Anterior cingulate cortex (tissue), 58 donors: ENCODE data around the gene EYA3.
"Not testable (repeated sequence)": the region's sequence is repeated elsewhere in the genome, so short reads cannot be mapped to it uniquely, and the experiment has no call there.

Experiments used
- DNase-seq, 58 donors: peaks; one replicate each; lab custom pipeline; 2025; lab: John Stamatoyannopoulos, UW

The EYA3 gene

GRCh38 chr1:28035420-28035819 lies 53.0 kb downstream of the EYA3 start:
- no peak for DNase-seq

- no peak for DNase-seq
These were observed 56.1 kb downstream of the EYA3 start for GRCh38 chr1:28032281-28032680.

- DNase-seq, result no peak
These were observed 57.2 kb downstream of the EYA3 start for GRCh38 chr1:28031173-28031572.

- DNase-seq, result no peak
These were observed 59.3 kb downstream of the EYA3 start for GRCh38 chr1:28028873-28029654.

GRCh38 chr1:28027660-28028059 lies 60.8 kb downstream of the EYA3 start:
- DNase-seq, result no peak

- DNase-seq, result no peak
These were observed 61.2 kb downstream of the EYA3 start for GRCh38 chr1:28027238-28027637.

GRCh38 chr1:28026329-28026728 lies 62.1 kb downstream of the EYA3 start:
- no peak for DNase-seq

- no peak for DNase-seq
These were observed 67.3 kb downstream of the EYA3 start for GRCh38 chr1:28021064-28021463.

- no peak for DNase-seq
These were observed 77.4 kb downstream of the EYA3 start for GRCh38 chr1:28010969-28011368.

GRCh38 chr1:28003117-28003516 lies 85.3 kb downstream of the EYA3 start:
- not testable (repeated sequence) for DNase-seq

- no peak for DNase-seq
These were observed 85.8 kb downstream of the EYA3 start for GRCh38 chr1:28002600-28002999.

- DNase-seq, result no peak
These were observed 89.4 kb downstream of the EYA3 start for GRCh38 chr1:27999055-27999454.

GRCh38 chr1:27994526-27994925 lies 93.9 kb downstream of the EYA3 start:
- DNase-seq, result not testable (repeated sequence)

- peak in 2 of 58 donors; percentile 1 to 51 for DNase-seq
These were observed 94.3 kb downstream of the EYA3 start for GRCh38 chr1:27994060-27994459.

- peak in 12 of 58 donors; percentile 4 to 49 (median 20) for DNase-seq
These were observed 95.2 kb downstream of the EYA3 start for GRCh38 chr1:27993241-27993640.

GRCh38 chr1:27992276-27992675 lies 96.1 kb downstream of the EYA3 start:
- DNase-seq, result no peak

- no peak for DNase-seq
These were observed 97.4 kb downstream of the EYA3 start for GRCh38 chr1:27990920-27991537.

GRCh38 chr1:27981145-27981544 lies 107.3 kb downstream of the EYA3 start:
- peak in 18 of 58 donors; percentile 19 to 73 (median 44) for DNase-seq

GRCh38 chr1:27980216-27980845 lies 108.1 kb downstream of the EYA3 start:
- no peak for DNase-seq

GRCh38 chr1:27979859-27980201 lies 108.6 kb downstream of the EYA3 start:
- DNase-seq, result no peak

- DNase-seq, result peak in 2 of 58 donors; percentile 44 to 65
These were observed 109.1 kb downstream of the EYA3 start for GRCh38 chr1:27979151-27979858.
